Measurements from ENCODE around the gene SH3GL3.

GRCh38 chr15:83598031-83598430 is 150.9 kb downstream of the SH3GL3 start:
- TF ChIP-seq POLR2A (IDR thresholded peaks at IDR 0.05), result no peak
- TF ChIP-seq, protein P1, sequence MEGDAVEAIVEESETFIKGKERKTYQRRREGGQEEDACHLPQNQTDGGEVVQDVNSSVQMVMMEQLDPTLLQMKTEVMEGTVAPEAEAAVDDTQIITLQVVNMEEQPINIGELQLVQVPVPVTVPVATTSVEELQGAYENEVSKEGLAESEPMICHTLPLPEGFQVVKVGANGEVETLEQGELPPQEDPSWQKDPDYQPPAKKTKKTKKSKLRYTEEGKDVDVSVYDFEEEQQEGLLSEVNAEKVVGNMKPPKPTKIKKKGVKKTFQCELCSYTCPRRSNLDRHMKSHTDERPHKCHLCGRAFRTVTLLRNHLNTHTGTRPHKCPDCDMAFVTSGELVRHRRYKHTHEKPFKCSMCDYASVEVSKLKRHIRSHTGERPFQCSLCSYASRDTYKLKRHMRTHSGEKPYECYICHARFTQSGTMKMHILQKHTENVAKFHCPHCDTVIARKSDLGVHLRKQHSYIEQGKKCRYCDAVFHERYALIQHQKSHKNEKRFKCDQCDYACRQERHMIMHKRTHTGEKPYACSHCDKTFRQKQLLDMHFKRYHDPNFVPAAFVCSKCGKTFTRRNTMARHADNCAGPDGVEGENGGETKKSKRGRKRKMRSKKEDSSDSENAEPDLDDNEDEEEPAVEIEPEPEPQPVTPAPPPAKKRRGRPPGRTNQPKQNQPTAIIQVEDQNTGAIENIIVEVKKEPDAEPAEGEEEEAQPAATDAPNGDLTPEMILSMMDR (IDR thresholded peaks at IDR 0.05 in 8 of 11, conservative IDR thresholded peaks at IDR 0.05 in 3 of 11), result no peak
